Measurements from ENCODE around the gene EGFR.

EGFR gene

DNA sequence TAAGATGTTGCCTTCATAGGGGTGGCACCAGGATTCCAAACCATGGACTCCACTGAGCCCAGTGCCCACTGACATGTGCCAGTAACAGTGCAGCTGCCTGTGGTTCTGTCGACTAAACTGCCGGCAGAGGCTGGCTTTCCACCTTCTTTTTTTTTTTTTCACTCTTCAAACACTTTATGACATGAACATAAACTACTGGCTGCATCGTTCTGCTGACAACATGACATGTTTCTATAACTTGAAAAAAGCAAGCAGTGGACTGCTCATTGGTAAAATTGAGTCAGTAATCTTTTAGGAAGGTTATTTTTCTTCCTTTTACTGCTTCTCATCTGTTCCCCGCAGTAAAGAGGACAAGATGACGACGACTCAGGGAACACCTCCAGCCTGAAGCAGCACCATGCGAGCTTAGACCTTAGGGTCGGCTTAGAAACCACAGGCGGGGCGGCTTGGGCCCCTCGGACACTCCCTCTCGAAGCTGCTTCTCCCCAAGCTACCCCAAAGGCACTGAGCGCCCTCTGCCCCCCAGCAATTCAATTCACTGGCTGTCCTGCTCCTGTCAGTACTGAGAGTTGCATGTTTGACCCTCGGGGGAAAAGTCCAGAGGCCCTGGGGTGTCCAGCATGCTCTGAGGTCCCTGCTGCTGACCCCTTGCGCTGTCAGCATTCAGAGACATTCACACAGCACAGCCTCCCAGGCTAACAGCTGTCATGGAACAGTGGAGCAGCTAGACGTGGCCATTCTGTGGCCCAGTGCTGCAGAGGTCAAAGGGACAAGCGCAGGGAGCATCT lies 112.5 kb downstream of the EGFR start:
- Histone ChIP-seq H3K36me3 (replicated peaks; ENCODE audit: low read depth, low read length) (peaks cover 9% of the 10 kb centered on the region), H3K4me2 (ENCODE audit: low read length) (peak overlapping the region; percentile 97), H4K20me1 (ENCODE audit: insufficient read depth, low read length) (no peaks in the 10 kb centered on the region), H3K9me3 (ENCODE audit: insufficient read depth, low read length) (0 out of 2 replicates have a peak, but pooled peaks cover 3% of the 10 kb centered on the region), H2AFZ (ENCODE audit: low read depth, low read length) (peak overlapping the region; percentile 40; the same call in 1 of the 2 replicates), H3K27ac (ENCODE audit: low read length) (peak overlapping the region; percentile 99), H3K9ac (ENCODE audit: low read length) (peak overlapping the region; percentile 88), H3K4me1 (ENCODE audit: low read length) (peaks cover 74% of the 10 kb centered on the region), H3K4me3 (ENCODE audit: low read length) (peak overlapping the region; percentile 72), H3K27me3 (ENCODE audit: low read depth, low read length) (no peaks in the 10 kb centered on the region), H3K79me2 (ENCODE audit: low read length) (no peaks in the 10 kb centered on the region)
- no peak for TF ChIP-seq EZH2phosphoT487 (IDR thresholded peaks at IDR 0.05; ENCODE audit: low read depth)
- TF ChIP-seq, protein P1, sequence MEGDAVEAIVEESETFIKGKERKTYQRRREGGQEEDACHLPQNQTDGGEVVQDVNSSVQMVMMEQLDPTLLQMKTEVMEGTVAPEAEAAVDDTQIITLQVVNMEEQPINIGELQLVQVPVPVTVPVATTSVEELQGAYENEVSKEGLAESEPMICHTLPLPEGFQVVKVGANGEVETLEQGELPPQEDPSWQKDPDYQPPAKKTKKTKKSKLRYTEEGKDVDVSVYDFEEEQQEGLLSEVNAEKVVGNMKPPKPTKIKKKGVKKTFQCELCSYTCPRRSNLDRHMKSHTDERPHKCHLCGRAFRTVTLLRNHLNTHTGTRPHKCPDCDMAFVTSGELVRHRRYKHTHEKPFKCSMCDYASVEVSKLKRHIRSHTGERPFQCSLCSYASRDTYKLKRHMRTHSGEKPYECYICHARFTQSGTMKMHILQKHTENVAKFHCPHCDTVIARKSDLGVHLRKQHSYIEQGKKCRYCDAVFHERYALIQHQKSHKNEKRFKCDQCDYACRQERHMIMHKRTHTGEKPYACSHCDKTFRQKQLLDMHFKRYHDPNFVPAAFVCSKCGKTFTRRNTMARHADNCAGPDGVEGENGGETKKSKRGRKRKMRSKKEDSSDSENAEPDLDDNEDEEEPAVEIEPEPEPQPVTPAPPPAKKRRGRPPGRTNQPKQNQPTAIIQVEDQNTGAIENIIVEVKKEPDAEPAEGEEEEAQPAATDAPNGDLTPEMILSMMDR (IDR thresholded peaks at IDR 0.05; ENCODE audit: low read depth, low read length) = 0 out of 2 replicates have a peak, but pooled peaks have one; percentile 19

DNA sequence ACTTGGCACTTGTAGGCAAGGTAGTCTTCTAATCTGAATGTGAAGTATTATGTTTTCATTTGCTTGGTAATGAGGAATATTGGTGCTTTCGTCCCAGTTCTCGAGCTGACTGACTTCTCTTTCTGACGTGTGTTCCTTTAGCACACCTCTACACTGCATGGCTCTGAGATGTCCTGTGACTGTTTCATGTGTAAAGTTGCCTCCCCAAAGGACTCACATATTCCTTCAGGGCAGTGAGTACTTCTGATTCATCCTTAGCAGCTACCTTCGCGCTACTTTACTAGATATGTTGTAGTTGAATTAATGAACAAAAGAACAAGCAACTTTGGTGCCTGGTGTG lies 113.7 kb downstream of the EGFR start:
- Histone ChIP-seq H3K9me3 (ENCODE audit: insufficient read depth, low read length) (0 out of 2 replicates have a peak, but pooled peaks cover 3% of the 10 kb centered on the region), H3K36me3 (replicated peaks; ENCODE audit: low read depth, low read length) (peaks cover 9% of the 10 kb centered on the region), H3K9ac (ENCODE audit: low read length) (peak overlapping the region; percentile 66), H3K4me1 (ENCODE audit: low read length) (peaks cover 73% of the 10 kb centered on the region), H4K20me1 (ENCODE audit: insufficient read depth, low read length) (no peaks in the 10 kb centered on the region), H3K4me2 (ENCODE audit: low read length) (peak overlapping the region; percentile 97), H3K27me3 (ENCODE audit: low read depth, low read length) (no peaks in the 10 kb centered on the region), H3K27ac (ENCODE audit: low read length) (peak overlapping the region; percentile 99), H3K79me2 (ENCODE audit: low read length) (no peaks in the 10 kb centered on the region), H2AFZ (ENCODE audit: low read depth, low read length) (peak overlapping the region; percentile 2; the same call in 1 of the 2 replicates), H3K4me3 (ENCODE audit: low read length) (no peak overlapping the region)
- no peak for TF ChIP-seq EZH2phosphoT487 (IDR thresholded peaks at IDR 0.05; ENCODE audit: low read depth)
- TF ChIP-seq, protein P1 (IDR thresholded peaks at IDR 0.05; ENCODE audit: low read depth, low read length) = no peak

DNA sequence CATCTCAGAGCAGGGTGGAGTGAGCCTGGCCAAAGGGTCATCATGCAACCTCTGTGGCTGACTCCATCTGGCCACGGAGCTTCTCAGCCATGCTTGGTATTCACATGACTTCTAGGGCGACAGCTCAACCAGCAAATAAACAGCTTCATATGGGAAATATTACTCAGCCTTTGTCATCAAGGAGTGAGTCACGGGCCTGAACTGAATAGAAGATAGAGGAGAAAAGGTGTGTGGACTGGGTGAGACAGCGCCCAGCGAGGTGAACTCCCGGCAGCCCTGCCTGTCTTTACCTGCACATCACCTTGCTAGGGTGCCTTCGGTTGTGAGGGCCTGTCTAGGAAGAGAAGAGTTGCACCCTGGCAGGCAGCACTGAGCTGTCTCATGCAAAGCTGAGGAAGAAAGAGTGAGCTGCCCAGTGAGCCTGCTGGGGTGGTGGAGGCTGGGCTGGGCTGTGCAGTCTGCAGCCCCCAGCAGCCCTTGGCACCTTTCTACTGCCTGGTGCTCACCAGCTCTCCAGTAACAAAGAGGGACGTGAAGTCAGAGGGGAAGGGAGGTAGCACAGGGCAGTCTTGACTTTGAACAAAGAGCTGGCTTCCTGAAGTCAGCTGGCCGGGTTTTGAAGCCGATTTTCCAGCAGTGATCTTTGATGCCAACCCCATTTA lies 114.2 kb downstream of the EGFR start:
- peak overlapping the region; percentile 99 for H3K27ac ChIP-seq (ENCODE audit: low read length)
- peak overlapping the region; percentile 66 for H3K9ac ChIP-seq (ENCODE audit: low read length)
- H3K4me3 ChIP-seq (ENCODE audit: low read length) = peak overlapping the region; percentile 25
- no peak for TF ChIP-seq EZH2phosphoT487 (IDR thresholded peaks at IDR 0.05; ENCODE audit: low read depth)
- TF ChIP-seq, protein P1 (IDR thresholded peaks at IDR 0.05; ENCODE audit: low read depth, low read length) = no peak
- peak overlapping the region; percentile 2; the same call in 1 of the 2 replicates for H2AFZ ChIP-seq (ENCODE audit: low read depth, low read length)
- peaks cover 73% of the 10 kb centered on the region for H3K4me1 ChIP-seq (ENCODE audit: low read length)
- no peaks in the 10 kb centered on the region for H3K27me3 ChIP-seq (ENCODE audit: low read depth, low read length)
- no peaks in the 10 kb centered on the region for H4K20me1 ChIP-seq (ENCODE audit: insufficient read depth, low read length)
- H3K79me2 ChIP-seq (ENCODE audit: low read length) = no peaks in the 10 kb centered on the region
- peak overlapping the region; percentile 97 for H3K4me2 ChIP-seq (ENCODE audit: low read length)
- peaks cover 9% of the 10 kb centered on the region for H3K36me3 ChIP-seq (replicated peaks; ENCODE audit: low read depth, low read length)
- H3K9me3 ChIP-seq (ENCODE audit: insufficient read depth, low read length) = 0 out of 2 replicates have a peak, but pooled peaks cover 3% of the 10 kb centered on the region
